ENCODE results near the gene NYNRIN.
A peak's percentile ranks its signal among the peaks of the same experiment; 100 is the strongest.
"Not testable (repeated sequence)": the region's sequence is repeated elsewhere in the genome, so short reads cannot be mapped to it uniquely, and the experiment has no call there.

Gene NYNRIN

GRCh38 chr14:24398653-24399446 is at the start of gene NYNRIN:
Gene NYNRIN, plus strand, starts transcription at chr14:24399003. Its CDS starts 244 bp downstream, at chr14:24399247.
- peak; percentile 40 for DNase-seq

- no peak for DNase-seq
Observed at GRCh38 chr14:24349742-24350141, 49.1 kb upstream of the NYNRIN start.

GRCh38 chr14:24351517-24351916 is 47.3 kb upstream of the NYNRIN start:
- no peak for DNase-seq

- DNase-seq = no peak
Observed at GRCh38 chr14:24353559-24354481, 45.0 kb upstream of the NYNRIN start.

GRCh38 chr14:24354482-24354825 is 44.3 kb upstream of the NYNRIN start:
- not testable (repeated sequence) for DNase-seq

GRCh38 chr14:24355009-24355408 is 43.8 kb upstream of the NYNRIN start:
- no peak for DNase-seq

- no peak for DNase-seq
Observed at GRCh38 chr14:24356208-24356607, 42.6 kb upstream of the NYNRIN start.

GRCh38 chr14:24360281-24360680 is 38.5 kb upstream of the NYNRIN start:
- no peak for DNase-seq

GRCh38 chr14:24361326-24361725 is 37.5 kb upstream of the NYNRIN start:
- no peak for DNase-seq

- no peak for DNase-seq
Observed at GRCh38 chr14:24362241-24362960, 36.4 kb upstream of the NYNRIN start.

- DNase-seq = no peak
Observed at GRCh38 chr14:24363401-24363800, 35.4 kb upstream of the NYNRIN start.

- no peak for DNase-seq
Observed at GRCh38 chr14:24364841-24365240, 34.0 kb upstream of the NYNRIN start.

GRCh38 chr14:24365600-24366412 is 33.0 kb upstream of the NYNRIN start:
- peak; percentile 87 for DNase-seq

- no peak for DNase-seq
Observed at GRCh38 chr14:24366413-24366720, 32.4 kb upstream of the NYNRIN start.

GRCh38 chr14:24366721-24367513 is 31.9 kb upstream of the NYNRIN start:
- peak; percentile 100 for DNase-seq

GRCh38 chr14:24367514-24368211 is 31.1 kb upstream of the NYNRIN start, which contains the start of gene NFATC4:
Gene NFATC4, plus strand, starts transcription at chr14:24368184. Its CDS starts 157 bp downstream, at chr14:24368341.
- DNase-seq = peak; percentile 98

GRCh38 chr14:24368212-24368561 is 30.6 kb upstream of the NYNRIN start:
- no peak for DNase-seq

GRCh38 chr14:24368562-24369252 is 30.1 kb upstream of the NYNRIN start:
- peak; percentile 93 for DNase-seq

GRCh38 chr14:24369463-24369862 is 29.3 kb upstream of the NYNRIN start:
- no peak for DNase-seq

Measured in NCI-H2171 (cell line).